ENCODE data around the gene DENND5B.

Gene DENND5B

DNA sequence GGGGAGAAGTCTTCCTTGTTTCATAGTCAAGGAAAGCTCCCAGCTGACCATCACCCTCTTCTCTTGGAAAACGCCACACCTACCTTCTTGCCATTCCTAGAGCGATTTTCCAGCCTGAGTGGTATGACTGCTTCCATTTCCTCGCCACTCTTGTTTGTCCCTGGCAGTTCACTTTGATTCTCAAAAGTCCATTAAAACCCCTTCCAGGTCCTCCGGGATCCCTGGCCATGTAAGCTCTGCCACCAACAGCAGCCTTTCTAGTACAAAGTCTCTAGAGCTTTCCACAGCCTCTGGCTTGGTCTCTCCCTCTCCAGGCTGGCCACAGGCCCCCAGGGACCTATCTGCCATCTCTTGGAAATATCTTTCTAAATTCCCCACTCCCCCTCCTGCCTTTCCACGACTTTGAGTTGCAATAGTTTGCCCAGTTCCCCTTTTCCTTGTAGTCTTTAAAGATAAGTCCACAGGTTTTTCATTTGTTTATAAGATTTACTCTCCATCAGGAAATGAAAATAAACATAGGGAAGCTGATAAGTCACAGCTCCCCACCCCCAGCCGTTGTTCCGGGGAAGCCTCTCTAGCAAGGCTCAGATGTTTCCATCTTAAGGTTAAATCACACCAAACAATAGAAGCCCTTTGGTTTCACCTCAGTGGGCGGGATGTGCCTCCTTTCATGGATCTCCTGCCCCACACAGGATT is 222.1 kb downstream of the DENND5B start:
- no peak for DNase-seq

DNA sequence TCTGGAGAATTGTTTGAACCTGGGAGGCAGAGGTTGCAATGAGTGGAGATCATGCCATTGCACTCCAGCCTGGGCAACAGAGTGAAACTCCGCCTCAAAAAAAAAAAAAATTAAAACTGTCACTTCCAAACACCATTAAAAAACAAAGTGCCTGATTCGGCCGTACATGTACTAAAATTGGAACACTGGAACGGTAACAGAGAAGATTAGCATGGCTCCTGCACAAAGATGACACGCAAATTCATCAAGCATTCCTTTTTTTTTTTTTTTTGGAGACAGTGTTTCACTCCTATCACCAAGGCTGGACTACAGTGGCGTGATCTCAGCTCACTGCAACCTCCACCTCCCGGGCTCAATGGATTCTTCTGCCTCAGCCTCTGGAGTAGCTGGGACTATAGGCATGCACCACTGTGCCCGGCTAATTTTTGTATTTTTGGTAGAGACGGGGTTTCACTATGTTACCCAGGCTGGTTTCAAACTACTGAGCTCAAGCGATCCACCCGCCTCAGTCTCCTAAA is 224.8 kb downstream of the DENND5B start:
- no peak for DNase-seq

DNA sequence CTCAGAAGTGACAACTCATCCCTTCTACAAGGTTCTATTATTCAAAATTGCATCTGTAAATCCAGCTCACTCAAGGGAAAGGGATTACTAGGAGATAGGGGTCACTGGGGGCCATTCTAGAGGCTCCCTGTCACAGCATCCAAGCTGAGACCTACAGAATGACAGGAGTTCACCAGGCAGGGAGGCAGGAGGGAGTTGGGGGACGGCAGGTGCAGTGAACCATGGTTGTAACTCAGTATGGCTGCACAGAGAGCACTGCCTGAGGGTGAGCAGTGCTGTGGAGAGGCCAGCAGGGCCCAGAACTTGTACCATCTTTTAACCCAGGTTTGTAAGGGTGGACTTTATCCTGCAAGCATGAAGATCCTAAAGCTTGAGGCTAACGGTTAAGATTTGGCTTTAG is 227.1 kb downstream of the DENND5B start:
- DNase-seq, result no peak

DNA sequence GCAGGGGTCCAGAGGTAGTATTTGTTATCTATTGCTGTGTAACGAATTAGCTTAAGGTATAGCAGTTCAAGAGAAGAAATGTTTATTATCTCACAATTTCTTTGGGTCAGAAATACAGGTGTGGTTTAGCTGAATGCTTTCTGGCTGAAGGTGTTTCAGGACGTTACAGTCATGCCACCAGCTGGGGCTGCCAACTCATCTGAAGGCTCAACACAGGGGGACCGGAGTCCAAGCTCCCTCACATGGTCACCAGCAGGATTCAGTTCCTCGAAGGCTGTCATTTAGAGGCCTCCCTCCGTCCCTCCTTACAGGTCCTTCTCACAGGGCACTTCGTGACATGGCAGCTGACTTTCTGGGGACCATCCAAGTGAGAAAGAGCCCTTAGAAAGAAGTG is 227.5 kb downstream of the DENND5B start:
- no peak for DNase-seq

DNA sequence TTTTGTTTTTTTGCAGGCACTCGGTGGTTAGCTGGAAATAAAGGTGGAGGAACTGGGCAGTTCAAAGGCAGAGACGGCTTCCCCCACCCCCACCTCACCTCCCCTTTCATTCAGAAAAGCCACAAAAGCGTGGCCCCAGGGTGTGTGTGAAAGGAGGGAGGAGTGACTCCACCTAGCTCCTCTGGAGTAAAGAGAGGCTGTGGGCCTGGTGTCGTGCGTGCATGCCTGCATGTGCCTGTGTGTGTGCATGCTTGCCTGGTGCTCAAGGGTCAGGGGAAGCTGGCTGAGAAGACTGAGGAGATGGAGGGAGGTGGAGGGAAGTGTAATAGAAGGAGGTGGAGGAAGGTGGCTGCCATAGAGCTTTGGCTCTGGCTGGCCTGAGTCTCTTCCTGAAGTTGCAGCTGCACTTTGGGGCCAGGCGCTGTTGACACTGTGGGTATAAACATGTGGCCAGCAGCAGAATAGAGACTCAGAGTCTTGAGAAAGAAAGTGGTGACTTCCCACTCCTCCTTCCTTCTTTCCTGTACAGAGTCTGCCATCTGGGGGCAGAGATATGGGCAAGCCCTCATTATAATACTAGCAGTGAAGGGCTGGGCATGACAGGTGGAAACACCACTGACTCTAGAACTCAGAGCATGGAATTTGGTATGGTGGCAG is 228.0 kb downstream of the DENND5B start:
- DNase-seq, result peak; percentile 30 to 35

DNA sequence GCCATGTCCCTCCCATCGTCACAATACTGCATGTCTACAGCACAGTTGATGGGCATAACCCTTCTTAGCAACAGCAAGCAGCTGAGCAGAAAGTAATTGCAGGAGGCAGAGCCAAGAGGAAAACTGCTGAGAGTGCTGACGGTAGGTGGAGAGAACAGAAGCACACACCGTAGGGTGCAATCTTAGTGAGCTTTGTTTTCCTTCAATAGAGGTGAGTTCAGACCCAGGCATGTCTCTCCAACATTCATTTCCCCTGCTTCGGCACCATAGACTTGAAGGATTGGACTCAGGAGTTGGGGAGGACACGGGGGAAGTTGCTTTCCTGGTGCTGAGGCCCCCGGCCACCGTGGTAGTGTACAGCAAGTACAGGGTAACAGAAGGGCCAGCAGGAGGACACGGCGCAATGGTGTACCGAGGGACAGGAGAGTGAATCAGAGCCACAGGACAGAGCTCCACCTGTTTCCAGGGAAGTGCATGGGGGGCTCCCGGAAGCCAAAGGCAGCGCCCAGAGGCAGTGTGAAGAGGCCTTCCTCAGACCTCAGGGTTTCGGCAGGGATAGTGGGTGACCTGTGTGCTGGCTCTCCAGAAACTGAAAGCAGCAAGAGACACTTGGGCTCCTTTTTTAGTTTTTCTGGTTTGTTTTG is 228.7 kb downstream of the DENND5B start:
- DNase-seq, result peak; percentile 20 to 27

DNA sequence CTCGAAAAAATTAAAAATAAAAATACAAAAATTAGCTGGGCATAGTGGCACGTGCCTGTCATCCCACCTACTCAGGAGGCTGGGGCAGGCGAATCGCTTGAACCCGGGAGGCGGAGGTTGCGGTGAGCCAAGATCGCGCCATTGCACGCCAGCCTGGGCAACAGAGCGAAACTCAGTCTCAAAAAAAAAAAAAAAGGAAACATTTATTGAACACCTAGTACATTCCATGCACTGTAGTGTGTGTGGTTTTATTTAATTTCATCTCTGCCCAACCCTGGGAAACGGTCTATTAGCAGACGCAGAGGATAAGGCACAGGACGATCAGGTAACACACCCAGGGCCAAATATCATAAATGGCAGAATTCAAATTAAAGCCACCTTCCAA is 229.2 kb downstream of the DENND5B start:
- no peak for DNase-seq

DNA sequence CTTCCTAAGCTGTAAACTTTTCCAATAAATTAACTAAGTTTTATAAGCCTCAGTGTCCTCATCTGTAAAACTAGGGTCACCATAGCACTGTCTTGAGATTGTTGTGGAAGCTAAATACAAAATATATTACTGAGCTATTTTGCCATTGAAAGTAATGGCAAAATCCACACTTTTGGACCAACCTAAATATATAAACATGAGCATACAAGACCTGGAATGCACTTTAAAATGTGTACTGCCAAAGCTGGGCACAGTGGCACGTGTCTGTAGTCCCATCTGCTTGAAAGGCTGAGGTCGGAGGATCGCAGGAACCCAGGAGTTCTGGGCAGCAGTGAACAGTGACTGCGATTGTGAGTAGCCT is 235.2 kb downstream of the DENND5B start:
- DNase-seq, result no peak

DNA sequence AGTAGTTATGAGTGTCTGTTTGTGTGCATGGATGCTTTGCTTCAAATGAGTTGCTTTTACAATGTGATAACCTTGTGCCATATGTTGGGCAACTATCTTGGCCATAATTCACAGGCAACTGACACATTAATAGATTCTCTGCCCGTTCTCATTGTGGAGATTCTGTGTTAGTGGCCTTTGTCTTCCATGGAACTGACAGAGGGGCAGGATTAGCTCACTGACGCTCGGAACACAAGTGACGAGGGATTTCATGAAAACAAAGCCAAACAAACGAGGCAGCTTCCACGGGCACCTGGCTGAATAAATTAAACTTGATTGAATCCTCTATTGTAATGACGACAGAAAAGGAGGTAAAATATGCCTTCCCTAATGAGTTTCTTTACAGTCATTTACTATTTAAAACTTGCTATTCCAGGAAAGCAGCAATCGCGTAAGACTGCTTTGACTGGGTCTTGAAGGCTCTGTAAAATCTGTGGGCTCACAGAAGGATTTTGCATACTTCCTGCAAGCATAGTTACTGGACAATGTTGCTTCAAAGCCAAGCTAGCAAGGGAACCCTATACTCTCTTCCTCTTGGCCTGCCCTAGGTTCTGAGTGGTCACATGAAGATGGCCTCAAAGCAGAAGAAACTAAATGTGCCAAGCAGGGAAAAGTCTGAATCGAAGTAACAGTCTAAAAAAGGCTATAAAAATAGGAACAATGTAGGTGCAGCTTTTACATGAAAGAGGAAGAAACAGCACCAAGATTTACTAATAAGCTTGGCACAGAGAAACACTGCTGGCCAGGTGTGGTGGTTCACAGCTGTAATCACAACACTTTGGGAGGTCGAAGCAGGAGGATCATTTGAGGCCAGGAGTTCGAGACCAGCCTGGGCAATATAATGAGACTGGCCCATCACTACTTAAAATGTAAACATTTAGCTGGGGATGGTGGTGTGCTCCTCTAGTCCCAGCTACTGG is 236.9 kb downstream of the DENND5B start:
- no peak for DNase-seq

DNA sequence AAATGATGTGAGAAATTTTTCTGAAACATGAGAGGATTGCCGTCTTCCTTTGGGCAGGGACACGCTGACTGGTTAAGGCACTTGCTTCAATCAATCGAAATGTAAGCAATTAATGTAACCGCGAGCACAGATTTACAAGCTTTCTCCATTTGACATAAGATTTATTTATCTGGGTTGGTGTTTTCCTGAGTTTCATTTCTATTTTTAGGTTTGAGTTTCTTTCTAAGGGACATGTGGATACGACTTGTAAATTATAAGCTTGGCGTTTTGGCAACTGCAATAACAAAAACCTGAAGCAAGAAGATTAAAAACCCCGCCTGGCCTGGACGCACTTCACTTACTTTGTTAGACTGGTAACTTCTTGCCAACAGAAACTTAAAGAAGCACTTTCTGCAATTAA is 244.7 kb downstream of the DENND5B start:
- no peak for DNase-seq

DNA sequence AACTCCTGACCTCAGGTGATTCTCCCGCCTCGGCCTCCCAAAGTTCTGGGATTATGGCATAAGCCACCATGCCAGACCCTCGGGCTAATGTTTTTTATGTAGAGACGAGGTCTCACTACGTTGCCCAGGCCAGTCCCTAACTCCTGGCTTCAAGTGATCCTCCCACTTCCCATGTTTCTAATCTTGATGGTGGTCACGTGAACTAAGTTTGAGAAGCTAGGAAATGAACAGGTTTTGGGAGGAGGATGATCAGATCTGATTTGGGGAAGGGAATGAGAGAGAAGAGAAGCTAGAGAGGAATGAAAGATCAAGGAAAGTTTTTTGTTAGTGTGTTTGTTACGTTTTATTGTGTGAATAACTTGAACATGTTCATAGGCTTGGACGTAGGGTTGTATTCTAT is 247.8 kb downstream of the DENND5B start:
- DNase-seq, result no peak

DNA sequence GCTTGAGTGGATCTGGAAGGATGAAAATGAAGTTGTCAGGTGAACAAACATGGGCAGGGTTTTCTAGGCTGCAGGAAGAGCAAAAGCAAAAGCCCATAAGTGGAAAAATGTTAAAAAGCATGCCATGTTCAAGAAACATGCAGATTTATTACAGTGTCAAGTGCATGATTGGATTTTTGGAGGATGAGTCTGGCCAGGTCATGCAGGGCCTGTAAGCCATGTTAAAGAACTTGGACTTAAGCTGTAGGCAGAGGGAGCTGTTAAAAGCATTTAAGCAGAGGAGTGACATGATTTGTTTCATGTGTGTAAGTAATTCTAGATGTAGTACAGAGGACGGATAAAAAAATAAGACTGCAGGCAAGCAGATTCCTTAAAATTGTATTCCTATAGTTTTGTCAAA is 248.7 kb downstream of the DENND5B start:
- no peak for DNase-seq

DNA sequence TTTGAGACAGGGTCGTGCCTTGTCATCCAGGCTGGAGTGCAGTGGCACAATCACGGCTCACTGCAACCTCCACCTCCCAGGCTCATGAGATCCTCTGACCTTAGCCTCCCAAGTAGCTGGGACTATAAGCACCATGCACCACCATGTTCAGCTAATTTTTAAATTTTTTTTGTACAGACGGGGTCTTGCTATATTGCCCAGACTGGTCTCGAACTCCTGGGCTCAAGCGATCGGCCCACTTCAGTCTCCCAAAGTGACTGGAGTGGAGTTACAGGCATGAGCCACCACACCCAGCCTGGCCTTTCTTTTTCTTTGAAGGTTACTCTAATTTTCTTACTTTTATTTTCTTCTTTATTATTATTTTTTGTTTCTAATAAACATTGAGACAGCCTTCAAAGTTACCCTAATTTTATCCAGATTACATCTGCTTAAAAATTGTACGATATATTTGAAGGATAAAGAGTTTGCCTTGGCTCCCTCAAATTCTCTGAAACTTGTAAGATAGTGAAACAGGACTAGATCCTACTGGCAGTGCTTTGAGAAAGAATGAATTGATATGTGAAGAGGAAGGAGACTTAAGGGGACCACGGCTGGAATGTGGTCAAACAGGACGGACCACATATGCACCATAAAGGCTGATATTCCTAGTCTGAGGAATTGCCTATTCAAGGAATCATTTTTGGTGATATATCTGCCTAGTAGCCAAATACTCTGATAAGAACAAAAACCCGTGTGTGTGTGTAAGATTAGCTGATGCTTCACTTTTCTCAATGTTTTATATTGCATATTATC is 250.9 kb downstream of the DENND5B start:
- no peak for DNase-seq

DNA sequence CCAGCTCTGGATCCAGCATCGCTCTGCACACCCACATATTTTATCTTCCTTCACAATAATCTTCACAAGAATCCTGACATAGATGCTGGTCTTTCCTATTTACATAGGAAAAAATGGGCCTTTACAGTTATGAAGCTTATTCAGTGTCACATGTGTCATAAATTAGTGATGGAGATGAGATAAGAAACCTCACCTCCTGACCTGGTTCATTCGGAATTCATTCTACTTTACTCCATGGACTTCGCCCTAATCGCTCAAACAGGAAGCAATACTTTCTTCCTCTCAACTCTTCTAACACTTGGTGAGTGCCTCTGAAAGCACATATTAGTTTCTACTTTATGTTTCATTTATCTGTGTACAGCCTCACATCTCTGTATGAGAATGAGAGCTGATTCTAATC is 253.0 kb downstream of the DENND5B start:
- DNase-seq, result no peak

Data from activated T-cell treated with anti-CD3 and anti-CD28 coated beads, Interleukin-2, amount 50 U/mL, for 48 hours (primary cell).